HG02870 (cell line): ENCODE measurements around the gene SPP1.

Experiments used
- ATAC-seq: cut with Tn5 transposase; IDR thresholded peaks from one replicate; pipeline ENCODE4 v1.9.1; 2021; ENCODE audit warnings: mild to moderate bottlenecking, moderate library complexity; ENCODE audit not compliant: unreplicated experiment

SPP1 gene

DNA sequence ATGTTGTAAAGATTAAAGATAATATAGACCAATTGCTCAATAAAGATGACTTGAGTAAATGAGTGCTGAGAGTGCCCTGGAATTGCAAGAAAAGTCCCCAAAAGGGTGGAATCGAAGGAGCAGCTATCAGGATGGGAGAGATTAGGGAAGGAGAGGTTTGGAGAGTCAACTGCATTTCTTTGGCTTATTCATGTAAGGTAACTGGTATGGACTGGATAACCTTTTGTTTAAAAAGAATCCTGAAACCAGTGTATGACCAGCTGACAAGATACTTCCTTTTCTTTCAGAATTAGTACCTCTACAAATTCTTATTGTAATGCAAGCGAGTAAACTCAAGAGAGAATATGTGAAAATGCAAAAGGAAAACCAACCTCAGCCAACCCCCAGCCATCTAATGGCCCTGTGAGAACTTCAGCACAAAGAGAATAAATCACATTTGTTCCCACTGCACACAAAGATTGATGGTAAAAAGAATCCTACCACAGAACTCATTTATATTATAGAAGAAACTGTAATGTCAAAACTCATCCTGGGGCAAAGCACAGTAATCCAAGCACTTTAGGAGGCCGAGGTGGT, 24.5 kb upstream of the SPP1 start:
- ATAC-seq = no peak

DNA sequence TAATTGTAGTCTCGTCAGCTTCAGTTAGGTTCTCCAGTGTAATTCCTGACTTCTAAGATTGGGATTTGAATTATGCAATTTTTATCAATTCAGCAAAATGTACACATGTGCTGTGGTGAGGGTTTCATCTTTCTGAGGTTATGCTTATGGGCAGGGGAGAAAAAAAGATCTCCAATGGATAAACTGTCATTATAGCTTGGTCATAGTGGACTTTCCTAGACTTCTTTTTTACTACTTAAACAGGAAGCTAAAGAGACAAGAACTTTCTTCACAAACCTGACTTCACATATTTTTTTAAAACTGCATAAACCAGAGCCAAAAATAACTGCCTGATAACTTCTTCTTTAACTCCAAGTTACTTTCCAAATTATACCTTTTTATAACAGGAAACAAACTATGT, 21.7 kb upstream of the SPP1 start:
- ATAC-seq = no peak

- no peak for ATAC-seq
Observed at GRCh38 chr4:87956501-87956900, 19.0 kb upstream of the SPP1 start.

GRCh38 chr4:87957061-87957460, 18.5 kb upstream of the SPP1 start:
- ATAC-seq = no peak

- ATAC-seq = no peak
Observed at GRCh38 chr4:87961993-87962392, 13.5 kb upstream of the SPP1 start.

DNA sequence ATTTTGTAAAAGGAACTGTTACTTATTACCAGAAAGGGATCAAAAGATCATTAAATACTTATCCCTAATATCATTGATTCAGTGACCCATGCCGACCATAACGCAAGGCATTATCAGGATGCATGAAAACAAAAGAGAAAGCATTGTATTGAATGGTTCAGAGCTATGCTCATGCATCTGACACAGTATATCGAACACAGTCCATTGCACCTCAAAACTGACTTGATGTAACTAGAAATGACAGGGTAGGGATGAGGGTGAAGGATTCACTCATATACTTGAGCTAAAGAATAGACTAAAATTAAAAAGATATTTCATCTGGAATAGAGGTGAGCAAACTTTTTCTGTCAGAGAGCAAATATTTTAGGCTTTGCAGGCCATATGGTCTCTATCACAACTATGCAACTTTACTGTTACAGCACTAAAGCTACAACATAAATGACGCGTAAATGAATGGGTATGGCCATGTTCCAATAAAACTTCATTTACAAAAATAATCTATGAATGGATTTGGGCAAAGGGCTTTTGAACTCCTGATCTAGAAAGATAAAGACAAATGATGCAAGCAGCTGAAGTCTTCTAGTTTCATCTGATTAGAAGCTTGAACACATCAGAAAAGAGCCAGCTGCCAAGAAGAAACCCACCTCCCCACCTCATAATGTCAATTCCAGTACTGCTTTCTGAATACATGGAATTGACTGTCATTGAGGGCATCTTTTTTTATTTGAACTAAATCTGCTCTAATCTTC, 12.9 kb upstream of the SPP1 start:
- no peak for ATAC-seq

GRCh38 chr4:87965501-87965975, 10.0 kb upstream of the SPP1 start:
- no peak for ATAC-seq

- ATAC-seq = no peak
Observed at GRCh38 chr4:87966095-87966496, 9.4 kb upstream of the SPP1 start.

DNA sequence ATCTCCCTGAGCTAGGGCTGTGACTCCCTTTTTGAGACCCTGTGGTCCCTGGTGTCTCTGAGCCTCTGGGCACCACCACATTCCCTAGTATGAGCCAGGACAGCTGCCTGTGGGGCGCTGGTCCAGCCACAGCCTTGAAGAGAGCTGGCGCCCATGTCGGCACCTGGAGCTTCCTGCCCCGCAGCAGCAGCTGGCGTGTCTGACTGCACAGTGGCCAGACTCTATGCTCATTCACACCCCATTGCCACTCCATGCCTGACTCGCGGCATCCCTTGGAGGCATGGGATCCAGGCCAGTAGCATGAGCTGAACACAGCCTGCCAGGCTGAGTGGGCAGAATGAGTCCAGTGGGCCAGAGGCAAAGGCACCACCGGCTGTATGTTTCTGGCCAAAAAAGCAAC, 8.3 kb upstream of the SPP1 start:
- ATAC-seq = no peak

DNA sequence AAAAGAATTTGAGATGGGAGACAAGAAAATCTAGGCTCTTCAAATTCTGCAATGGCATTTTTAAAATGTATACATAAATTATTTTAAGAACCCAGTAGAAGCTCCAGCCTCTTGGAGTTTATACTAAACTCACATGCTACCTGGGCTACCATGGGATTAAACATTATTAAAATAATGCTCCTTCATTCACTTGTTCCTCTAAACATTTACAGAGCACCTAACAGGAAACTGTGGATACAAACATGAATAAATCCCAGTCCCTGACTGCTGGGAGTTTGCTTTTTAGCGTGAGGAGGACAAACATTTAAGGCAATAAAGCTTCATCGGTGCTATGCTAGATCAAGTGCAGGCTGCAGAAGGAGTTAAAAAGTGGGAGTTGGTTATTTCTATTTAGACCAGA, 5.4 kb upstream of the SPP1 start:
- no peak for ATAC-seq

- no peak for ATAC-seq
Observed at GRCh38 chr4:87971866-87972265, 3.6 kb upstream of the SPP1 start.

- ATAC-seq = peak; percentile 88
Observed at GRCh38 chr4:87973283-87974169, 2.0 kb upstream of the SPP1 start.

- no peak for ATAC-seq
Observed at GRCh38 chr4:87974856-87975462, 555 bp upstream of the SPP1 start.

GRCh38 chr4:87977521-87978278, 2.2 kb downstream of the SPP1 start:
- ATAC-seq = no peak

DNA sequence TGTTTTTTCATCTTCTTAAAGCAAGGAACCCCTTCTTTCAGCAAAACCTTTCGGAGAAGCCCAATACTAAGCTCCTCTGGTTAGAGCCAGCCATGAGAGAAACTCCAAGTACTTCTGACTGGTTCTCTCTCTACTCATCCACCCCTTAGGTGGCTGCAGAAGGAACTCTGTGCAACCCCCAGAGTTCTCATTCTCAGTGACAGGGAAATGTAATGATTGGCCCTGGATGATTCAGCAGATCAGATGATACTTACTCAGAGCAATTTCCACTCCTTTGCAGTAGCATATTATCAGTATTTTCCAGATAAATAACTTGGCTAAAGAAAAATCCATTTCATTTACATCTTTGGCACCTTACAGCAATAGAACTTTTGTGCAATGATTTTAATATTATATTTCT, 3.2 kb downstream of the SPP1 start:
- no peak for ATAC-seq

DNA sequence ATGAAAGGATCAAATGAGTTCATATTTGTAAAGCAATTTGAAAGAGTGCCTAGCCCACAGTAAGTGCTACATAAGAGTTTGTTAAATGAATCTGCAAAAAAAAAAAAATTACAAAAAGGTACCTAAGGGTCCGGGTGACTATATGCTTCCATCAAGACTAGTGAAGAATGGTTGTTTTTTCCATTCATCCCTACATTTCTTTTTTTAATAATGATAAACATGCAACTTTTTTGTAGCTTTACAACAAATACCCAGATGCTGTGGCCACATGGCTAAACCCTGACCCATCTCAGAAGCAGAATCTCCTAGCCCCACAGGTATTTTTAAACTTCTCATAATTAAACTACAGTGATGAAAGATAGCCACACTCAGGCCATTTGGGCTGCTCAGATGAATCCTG, 4.3 kb downstream of the SPP1 start:
- ATAC-seq = no peak

GRCh38 chr4:87981486-87981885, 6.0 kb downstream of the SPP1 start:
- no peak for ATAC-seq

- no peak for ATAC-seq
Observed at GRCh38 chr4:87982036-87982435, 6.5 kb downstream of the SPP1 start.

- ATAC-seq = no peak
Observed at GRCh38 chr4:87982446-87983010, 7.0 kb downstream of the SPP1 start.

DNA sequence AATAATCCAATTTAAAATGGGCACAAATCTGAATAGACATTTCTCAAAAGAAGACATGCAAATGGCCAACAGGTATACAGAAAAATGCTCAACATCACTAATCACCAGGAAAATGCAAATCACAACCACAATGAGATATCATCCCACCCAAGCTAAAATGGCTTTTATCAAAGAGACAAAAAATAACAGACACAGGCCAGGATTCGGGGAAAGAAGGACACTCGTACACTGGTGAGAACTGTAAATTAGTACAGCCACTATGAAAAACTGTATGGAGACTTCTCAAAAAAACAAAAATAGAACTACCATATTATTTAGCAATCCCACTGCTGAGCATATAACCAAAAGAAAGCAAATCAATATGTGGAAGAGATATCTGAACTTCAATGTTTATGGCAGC, 8.5 kb downstream of the SPP1 start:
- ATAC-seq = no peak
